ENCODE results near the gene NUDT21.

Gene NUDT21

GRCh38 chr16:56460101-56460500, 9.0 kb upstream of the NUDT21 start:
- no peak for FAIRE-seq

DNA sequence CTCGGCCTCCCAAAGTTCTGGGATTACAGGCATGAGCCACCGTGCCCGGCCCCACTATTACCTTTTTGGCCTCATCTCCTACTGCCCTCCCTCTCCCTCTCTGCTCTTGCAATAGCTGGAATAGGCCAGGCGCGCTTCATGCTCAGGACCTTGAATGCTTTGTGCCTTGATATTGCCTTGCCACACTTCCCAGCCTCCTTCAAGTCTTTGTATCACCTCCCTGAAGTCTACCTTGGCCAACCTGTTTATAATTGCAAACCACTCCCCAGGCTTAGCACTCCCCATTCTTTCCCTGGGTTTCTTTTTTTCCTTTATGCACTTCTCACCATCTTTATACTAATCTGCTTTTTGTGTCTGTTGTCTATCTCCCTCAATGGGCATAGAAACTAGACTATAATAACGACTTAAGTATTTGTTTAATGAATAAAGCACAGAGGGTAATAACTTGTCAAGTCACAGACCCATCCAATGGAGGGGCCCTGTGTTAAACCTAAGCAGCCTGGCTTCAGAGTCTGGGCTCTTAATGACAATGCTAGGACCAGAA, 6.9 kb upstream of the NUDT21 start:
- FAIRE-seq: no peak

GRCh38 chr16:56451753-56452689, 889 bp upstream of the NUDT21 start:
- no peak for FAIRE-seq

- FAIRE-seq: no peak
Measured at GRCh38 chr16:56450275-56450985, 702 bp downstream of the NUDT21 start.

GRCh38 chr16:56448005-56448404, 3.1 kb downstream of the NUDT21 start:
- no peak for FAIRE-seq

DNA sequence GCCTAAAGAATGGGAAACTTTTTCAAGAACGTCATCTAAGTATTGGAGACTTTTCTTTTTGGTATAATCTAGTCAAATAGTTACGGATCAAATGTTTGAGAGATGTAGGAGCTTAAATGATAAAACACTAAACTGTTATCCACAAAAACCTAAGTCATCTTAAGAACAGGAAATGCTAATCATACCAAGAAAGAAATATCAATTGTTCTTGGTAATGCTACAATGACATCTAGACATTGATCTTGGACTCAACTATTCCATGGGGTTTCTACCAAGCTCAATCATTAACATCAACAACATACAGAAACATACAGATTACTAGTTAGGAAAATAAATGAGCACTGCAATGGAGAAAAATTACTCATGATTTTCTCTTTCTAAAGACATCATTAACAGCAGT, 3.8 kb downstream of the NUDT21 start:
- no peak for FAIRE-seq

DNA sequence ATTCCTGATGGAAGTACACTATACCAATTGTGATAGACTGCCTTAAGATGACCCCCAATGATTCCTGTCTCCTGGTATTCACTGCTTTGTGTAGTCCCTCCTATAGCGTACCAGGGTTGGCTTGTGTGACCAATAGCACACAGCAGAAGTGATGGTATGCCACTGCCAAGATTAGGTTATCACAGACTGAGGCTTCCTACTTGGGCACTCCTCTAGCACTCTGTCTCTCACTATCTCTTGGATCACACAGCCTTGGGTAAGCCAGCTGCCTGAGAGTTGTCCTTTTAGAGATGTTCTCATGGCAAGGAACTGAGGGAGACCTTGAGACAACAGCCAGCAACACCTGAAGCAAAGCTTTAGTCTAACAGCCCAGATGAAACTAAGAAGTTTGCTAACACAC, 13.1 kb downstream of the NUDT21 start:
- no peak for FAIRE-seq

GRCh38 chr16:56436258-56436657, 14.9 kb downstream of the NUDT21 start:
- FAIRE-seq: no peak

DNA sequence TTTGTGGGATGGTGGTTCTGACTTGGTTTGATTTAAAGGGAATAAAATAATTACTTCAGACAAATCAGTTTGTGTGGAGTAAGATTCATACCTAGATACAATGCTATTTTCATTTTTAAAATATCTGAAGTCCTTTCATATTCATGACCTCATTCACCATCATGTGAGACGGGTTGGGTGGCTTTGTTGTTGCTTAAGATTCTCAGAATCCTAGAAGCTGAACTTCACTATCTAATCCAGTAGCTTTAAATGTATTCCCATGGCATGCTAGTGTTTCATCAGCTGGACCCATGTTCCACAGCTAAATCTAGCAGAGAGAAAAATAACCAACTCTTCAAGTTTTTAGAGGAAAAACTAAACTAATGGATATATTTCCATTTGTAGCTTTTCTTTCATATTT, 23.0 kb downstream of the NUDT21 start:
- no peak for FAIRE-seq

DNA sequence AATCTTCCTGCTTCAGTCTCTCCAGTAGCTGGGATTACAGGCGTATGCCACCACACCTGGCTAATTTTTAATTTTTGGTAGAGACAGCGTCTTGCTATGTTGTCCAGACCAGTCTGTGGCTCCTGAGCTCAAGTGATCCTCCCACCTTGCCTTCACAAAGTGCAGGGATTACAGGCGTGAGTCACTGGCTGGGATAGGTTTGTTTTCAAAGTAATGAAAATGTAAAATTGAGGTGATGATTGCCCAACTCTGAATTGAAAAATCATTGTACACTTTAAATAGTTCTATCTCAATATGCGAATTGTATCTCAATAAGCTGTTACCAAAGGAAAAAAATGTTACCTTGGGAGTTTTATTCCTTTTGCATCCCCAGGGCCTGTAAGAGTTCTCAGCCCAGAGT, 24.5 kb downstream of the NUDT21 start:
- no peak for FAIRE-seq

GRCh38 chr16:56425439-56425832, 25.7 kb downstream of the NUDT21 start, which contains the start of gene AMFR:
Gene AMFR, minus strand, starts transcription at chr16:56425545. Its CDS starts 218 bp downstream, at chr16:56425327.
- FAIRE-seq: no peak

GRCh38 chr16:56424791-56425438, 26.2 kb downstream of the NUDT21 start:
- no peak for FAIRE-seq

DNA sequence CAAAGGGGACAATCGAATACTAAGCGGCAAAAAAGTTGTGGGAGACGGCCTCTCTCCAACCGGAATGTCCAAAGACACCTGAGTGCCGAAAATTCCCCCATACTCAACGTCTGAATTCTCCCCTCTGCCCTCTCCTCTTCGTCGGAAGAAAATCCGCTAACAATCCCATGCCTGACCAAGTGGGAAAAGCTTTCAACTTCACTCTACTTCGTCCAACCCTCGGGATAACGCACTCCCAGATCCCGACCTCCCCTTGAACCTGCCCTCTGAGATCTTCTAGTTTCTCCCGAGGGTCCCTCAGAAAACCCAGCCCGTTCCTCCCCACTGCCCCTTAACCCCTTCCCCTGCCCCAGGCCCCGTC, 26.7 kb downstream of the NUDT21 start:
- FAIRE-seq: no peak

DNA sequence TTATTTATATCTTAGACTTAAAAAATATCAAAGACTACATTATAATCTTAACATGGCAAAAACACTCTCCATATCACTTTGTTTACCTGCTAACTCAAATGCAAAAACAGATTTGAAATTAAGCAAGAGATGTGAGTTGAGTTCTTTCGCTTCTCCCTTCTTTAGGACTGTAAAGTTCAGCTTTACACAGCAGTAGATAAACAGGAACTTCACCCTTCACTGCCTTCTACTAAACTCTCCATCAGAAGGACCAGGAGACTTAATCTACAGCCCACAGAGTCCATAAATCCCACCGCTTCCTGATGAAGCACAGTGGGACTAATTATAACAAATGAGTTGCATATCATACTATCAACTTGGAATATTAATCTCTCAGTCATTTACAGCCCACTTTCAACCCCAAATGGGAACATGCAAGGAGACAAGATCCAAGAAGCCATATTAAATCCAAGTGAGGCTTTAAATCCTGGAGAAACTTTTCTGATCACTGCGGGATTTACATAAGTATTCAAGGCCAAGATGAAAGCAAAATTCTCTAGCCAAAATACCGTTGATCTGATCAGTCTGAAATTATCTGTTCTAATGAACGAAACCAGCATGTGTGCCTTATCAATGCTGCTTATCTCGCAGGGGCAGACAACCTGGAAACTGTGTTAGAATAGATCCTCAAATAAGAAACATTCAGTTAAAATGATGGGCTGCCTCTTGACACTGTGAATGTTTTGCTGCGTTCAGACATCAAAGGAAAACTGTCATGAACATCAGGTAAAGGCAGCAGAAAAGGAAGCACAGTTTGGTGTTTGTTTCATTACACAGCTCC, 27.3 kb downstream of the NUDT21 start:
- peak; percentile 24 for FAIRE-seq

- no peak for FAIRE-seq
Measured at GRCh38 chr16:56422896-56423441, 28.2 kb downstream of the NUDT21 start.

- no peak for FAIRE-seq
Measured at GRCh38 chr16:56421976-56422669, 29.0 kb downstream of the NUDT21 start.

DNA sequence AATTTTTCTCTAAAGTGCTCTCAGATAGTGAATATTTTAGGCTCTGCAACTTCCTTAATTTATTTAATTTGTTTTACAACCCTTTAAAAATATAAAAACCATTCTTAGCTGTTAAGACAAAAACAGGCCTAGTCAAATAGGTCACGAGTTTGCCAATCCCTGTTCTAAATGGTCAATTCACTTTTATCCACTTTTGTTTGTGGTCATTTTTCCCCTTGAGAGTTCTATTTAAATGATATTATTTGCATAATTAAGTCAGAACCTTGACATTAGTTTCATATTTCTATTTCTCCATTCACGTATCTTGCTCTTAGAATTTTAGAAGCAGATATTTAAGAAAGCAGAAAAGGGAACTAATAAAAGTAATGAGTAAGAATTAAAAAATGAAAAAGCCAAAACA, 29.8 kb downstream of the NUDT21 start:
- no peak for FAIRE-seq

- FAIRE-seq: no peak
Measured at GRCh38 chr16:56420613-56421012, 30.5 kb downstream of the NUDT21 start.

DNA sequence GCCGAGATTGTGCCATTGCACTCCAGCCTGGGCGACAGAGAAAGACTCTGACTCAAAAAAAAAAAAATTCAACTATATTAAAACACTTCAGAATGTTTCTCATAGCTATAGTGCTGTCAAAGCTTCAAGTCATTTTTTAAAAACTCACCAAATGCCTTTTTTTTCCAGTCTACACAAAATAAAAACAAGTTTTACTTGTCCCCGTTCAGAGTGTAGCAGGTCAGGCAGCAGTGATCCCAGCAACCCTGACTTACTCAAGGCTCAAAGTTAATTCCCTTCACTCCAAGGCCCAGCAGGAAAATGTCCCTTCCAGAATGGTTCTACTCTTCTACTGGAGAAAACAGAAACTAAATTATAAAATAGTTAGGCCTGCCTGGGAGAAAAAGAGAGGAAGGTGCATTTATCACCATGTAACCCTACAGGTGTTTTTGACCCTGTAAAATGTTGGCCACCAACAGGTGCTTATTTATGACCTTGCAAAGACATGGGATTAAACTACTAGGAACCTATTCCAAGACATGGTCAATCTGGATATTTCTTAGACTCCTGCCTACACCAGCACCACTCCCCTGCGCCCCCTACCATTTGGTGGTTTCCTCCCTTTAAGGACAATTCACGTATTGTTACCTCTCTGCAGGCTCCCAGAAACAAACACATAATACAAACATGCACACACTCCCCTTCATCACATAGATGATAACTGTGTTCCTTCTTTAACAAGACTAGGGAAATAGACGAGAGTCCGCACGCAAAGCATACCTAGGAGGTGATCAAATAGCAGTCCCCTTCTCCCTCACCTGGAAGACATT, 31.2 kb downstream of the NUDT21 start:
- FAIRE-seq: no peak

- no peak for FAIRE-seq
Measured at GRCh38 chr16:56417138-56417537, 34.0 kb downstream of the NUDT21 start.

DNA sequence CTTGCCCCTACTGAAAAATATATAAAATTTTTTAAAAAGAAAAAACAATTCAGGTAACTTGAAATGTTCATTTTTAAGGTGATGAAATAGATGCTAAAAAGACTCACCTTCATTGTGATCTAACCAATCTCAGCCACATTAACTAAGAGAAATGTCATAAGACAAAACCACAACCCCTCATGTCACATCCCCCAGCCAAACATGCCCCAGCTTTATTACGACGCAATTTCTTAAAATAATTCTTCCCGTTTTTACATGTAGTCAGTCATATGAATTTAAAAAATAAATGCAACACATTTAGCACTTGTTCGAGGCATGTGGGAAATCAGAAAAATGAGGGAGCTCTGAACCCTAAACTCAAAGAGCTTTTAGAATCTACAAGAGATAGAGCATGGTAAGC, 35.3 kb downstream of the NUDT21 start:
- FAIRE-seq: no peak

All from islet of Langerhans (tissue), 1 donor.